Measurements from ENCODE around the gene ISLR. TPM values are rescaled to one million over a fixed set of nuclear protein-coding genes. Genes with fewer than 3 reads are reported as not detected.
A peak's percentile ranks its signal among the peaks of the same experiment; 100 is the strongest.

The ISLR gene
- total and polyA plus RNA-seq, 2 of the 8 experiments (the other 6 are each of a cell fraction or from before 2014, with no cell fraction given) = 0.29 to 0.35 TPM

- Histone ChIP-seq H2BK5ac (ENCODE audit: low read depth, low read length) (no peak overlapping the region), H3K27me3 (replicated peaks in 1 of 4; ENCODE audit: control insufficient read depth in 3 of 4, extremely low read depth in 1 of 4, insufficient read depth in 3 of 4, low read length in 3 of 4) (no peaks in the 10 kb centered on the region), H2BK12ac (ENCODE audit: low read depth, low read length) (no peak overlapping the region), H3K36me3 (ENCODE audit: control insufficient read depth in 2 of 4, insufficient read depth in 4 of 4, low read length in 3 of 4) (no peaks in the 10 kb centered on the region), H3K23me2 (ENCODE audit: low read depth, low read length) (0 out of 2 replicates have a peak, but pooled peaks cover 2% of the 10 kb centered on the region), H3K4me2 (ENCODE audit: insufficient read depth in 1 of 2, low read depth in 2 of 2, low read length in 2 of 2) (no peak overlapping the region), H3K18ac (ENCODE audit: extremely low read depth, low read length) (no peak overlapping the region), H3K9me3 (ENCODE audit: insufficient read depth in 2 of 2, low read depth in 1 of 2, low read length in 1 of 2) (no peaks in the 10 kb centered on the region), H3K56ac (replicated peaks; ENCODE audit: insufficient read length, low read depth, low read length) (no peak overlapping the region), H4K5ac (ENCODE audit: insufficient read length, low read depth, low read length) (no peak overlapping the region), H4K8ac (ENCODE audit: extremely low read depth, insufficient read depth, low read length) (0 out of 2 replicates have a peak overlapping the region, but pooled peaks have one; percentile 6), H3K4me1 (replicated peaks in 1 of 4; ENCODE audit: control insufficient read depth in 3 of 4, insufficient read depth in 4 of 4, low read length in 3 of 4) (peaks cover 0 to 24% (median 15%) of the 10 kb centered on the region in 4 experiments; a peak in 6 of 7 replicates), H2AFZ (ENCODE audit: low read length) (no peak overlapping the region), H3K4ac (replicated peaks; ENCODE audit: insufficient read length, low read depth, low read length) (no peak overlapping the region), H4K91ac (replicated peaks; ENCODE audit: insufficient read length, low read length) (no peak overlapping the region), H3K27ac (ENCODE audit: low read depth, low read length) (no peak overlapping the region), H3K79me1 (ENCODE audit: low read depth, low read length) (peaks cover 3% of the 10 kb centered on the region; the same call in 1 of the 2 replicates), H4K20me1 (replicated peaks in 1 of 2; ENCODE audit: control insufficient read depth in 1 of 2, insufficient read depth in 2 of 2, low read length in 2 of 2) (no peaks in the 10 kb centered on the region), H2BK20ac (ENCODE audit: low read length) (no peak overlapping the region), H3K23ac (ENCODE audit: insufficient read length) (no peak overlapping the region), H3K9ac (replicated peaks in 1 of 4; ENCODE audit: extremely low read depth in 1 of 4, low read depth in 3 of 4, low read length in 3 of 4) (no peak overlapping the region), H2BK120ac (replicated peaks; ENCODE audit: low read depth, low read length) (no peak overlapping the region), H2BK15ac (ENCODE audit: low read length) (no peak overlapping the region), H3K79me2 (ENCODE audit: control insufficient read depth in 1 of 2, insufficient read depth in 2 of 2, low read length in 2 of 2) (0 out of 4 replicates have a peak, but pooled peaks cover 0 to 4% of the 10 kb centered on the region in 2 experiments), H3K4me3 (ENCODE audit: extremely low read depth in 1 of 4, insufficient read depth in 2 of 4, low read depth in 3 of 4, low read length in 4 of 4) (no peak overlapping the region), H3K14ac (ENCODE audit: insufficient read length) (no peak overlapping the region), H2AK5ac (ENCODE audit: low read depth, low read length) (no peak overlapping the region)
- 89% methylated on average over 9 of the region's 9 CpGs; no CpG with 5 or more reads in 1 of the 2 experiments for WGBS, 2 experiments (ENCODE audit: extremely low coverage in 1 of 2, insufficient coverage in 1 of 2, insufficient read length in 1 of 2, insufficient replicate concordance in 2 of 2, low coverage in 1 of 2, low lambda C conversion rate in 2 of 2, missing lambda C conversion rate in 1 of 2)
- ChIA-PET POLR2A (ENCODE audit: partially characterized antibody) (interaction anchor here (0.7 to 6.9 kb wide), 3 partner anchors 8 to 17 kb away, joined by 3 to 76 read pairs (median 3); no protein-coding TSS in a partner anchor), CTCF (ENCODE audit: partially characterized antibody) (interaction anchor here (0.6 to 6.1 kb wide), 13 partner anchors 10 to 535 kb away, joined by 3 to 38 read pairs (median 5); partner anchors contain the start of gene ISLR)
- FAIRE-seq (no peak), DNase-seq (ENCODE audit: low read depth in 1 of 2, low spot score in 2 of 2) (no peak)
- TF ChIP-seq CREB1 (IDR thresholded peaks at IDR 0.05) = no peak
- TF ChIP-seq RXRA (IDR thresholded peaks at IDR 0.05; ENCODE audit: insufficient read depth, low read depth, low read length) = no peak
- TF ChIP-seq MAFK (IDR thresholded peaks at IDR 0.05; ENCODE audit: low read depth, low read length) = no peak
- no peak for TF ChIP-seq SP4 (IDR thresholded peaks at IDR 0.05; ENCODE audit: low read length)
- TF ChIP-seq JUND (IDR thresholded peaks at IDR 0.05; ENCODE audit: low read length) = no peak
- no peak for TF ChIP-seq CHD1 (IDR thresholded peaks at IDR 0.05; ENCODE audit: low read depth, low read length)
- TF ChIP-seq TAF1 (IDR thresholded peaks at IDR 0.05; ENCODE audit: low read depth, low read length) = no peak
- TF ChIP-seq TEAD4 (IDR thresholded peaks at IDR 0.05; ENCODE audit: low read depth, low read length) = no peak
- TF ChIP-seq NANOG (IDR thresholded peaks at IDR 0.05; ENCODE audit: insufficient read depth, low read depth, low read length, poor library complexity, severe bottlenecking) = no peak
- no peak for TF ChIP-seq GABPA (IDR thresholded peaks at IDR 0.05; ENCODE audit: borderline replicate concordance, insufficient read depth, low read length)
- no peak for TF ChIP-seq BACH1 (IDR thresholded peaks at IDR 0.05; ENCODE audit: low read length)
- TF ChIP-seq, protein P1, sequence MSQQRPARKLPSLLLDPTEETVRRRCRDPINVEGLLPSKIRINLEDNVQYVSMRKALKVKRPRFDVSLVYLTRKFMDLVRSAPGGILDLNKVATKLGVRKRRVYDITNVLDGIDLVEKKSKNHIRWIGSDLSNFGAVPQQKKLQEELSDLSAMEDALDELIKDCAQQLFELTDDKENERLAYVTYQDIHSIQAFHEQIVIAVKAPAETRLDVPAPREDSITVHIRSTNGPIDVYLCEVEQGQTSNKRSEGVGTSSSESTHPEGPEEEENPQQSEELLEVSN (IDR thresholded peaks at IDR 0.05) = no peak
Observed at GRCh38 chr15:74197176-74197965, 23.9 kb downstream of the ISLR start.

All from H1 (cell line).